Activated CD8-positive, alpha-beta memory T cell treated with anti-CD3 and anti-CD28 coated beads for 1 hour (primary cell): ENCODE data around the gene SERTAD2.

Source experiments
- DNase-seq, 2 donors: peaks; one replicate each; pipeline ENCODE4 v3.0.0-alpha.2; 2020; ENCODE audit warnings: low read depth in 1 of 2; ENCODE audit errors: extremely low read depth in 1 of 2

The SERTAD2 gene

DNA sequence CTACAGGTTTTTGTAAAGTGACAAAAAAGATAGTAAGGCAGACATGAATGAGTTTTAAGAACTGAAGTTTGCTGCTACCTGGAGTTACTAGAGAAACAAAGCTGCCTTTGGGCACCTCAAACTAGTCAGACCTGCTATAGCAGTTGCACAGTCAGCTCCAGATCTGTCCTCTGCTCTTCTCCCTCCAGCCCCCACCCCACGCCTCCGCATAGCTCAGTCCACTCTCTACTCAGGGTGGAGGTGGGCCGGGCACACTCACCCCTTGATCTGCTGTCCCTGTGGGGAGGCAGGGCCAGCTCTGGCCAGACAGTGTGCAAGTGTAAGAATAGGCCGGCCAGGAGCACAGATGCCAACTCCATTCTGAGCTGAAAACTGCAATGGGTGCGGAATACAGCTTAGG lies 4.1 kb downstream of the SERTAD2 start:
- no peak for DNase-seq

DNA sequence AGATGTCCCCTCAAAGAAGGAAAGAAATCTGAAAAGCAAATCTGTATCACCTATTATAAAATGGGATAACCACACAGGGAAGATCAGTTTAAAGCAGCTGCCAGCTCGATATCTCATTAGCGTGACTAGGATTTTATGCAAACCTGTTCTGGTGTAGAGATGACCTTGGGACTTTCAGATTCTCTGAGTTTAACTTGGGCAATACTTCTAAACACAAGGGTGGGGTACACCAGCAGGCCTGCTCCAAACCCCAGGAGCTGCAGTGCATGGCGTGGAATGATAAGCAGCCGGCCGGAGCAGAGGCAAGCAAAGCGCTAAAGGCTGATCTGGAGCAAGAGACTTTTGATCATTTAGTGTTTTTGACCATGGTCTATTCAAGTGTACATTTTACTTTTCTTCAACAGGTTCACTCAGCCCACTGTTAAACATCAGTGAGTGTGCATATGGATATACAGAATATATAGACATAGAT lies 4.7 kb downstream of the SERTAD2 start:
- DNase-seq = no peak

DNA sequence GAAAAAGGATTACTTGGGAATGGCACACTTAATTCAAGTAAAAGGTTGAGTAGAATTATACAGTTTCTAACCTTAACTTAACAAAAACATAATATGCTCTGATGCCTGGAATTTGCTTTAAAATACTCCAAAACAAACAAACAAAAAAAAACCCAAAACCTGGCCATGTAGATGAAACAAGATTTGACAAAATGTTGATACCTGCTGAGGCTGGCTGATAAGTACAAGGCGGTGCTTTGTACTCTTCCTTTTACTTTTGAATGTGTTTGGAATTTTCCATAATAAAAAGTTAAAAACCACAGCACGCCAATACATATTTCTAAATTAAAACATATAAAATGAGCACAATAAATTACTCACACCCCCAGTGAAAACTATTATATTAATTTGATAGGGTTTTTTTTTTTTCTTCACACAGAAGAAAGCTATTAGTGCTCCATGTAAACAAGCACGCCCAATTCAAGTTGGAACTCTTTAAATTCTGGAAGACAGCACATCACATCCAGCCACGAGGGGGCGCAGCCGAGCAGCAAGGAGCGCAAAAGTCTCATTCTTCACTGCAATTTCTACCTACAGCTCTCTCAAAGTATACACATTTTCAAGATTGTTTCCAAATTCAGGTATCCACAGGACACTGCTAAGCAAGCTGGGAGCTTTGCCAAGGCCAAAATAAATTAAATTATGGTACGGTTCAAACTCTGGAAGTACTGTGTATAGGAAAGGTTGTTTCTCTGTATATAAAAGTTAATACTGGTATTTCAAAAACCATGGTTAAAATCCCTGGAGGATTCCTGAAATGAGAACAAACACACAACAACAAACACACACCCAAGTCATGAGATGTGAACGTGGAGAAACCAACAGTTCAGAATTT lies 7.5 kb downstream of the SERTAD2 start:
- peak; percentile 63 to 86 for DNase-seq

GRCh38 chr2:64644458-64645382 lies 9.0 kb downstream of the SERTAD2 start:
- peak in 1 of 2 donors; percentile 24 for DNase-seq

- DNase-seq = no peak
Observed at GRCh38 chr2:64643838-64644457, 9.8 kb downstream of the SERTAD2 start.

DNA sequence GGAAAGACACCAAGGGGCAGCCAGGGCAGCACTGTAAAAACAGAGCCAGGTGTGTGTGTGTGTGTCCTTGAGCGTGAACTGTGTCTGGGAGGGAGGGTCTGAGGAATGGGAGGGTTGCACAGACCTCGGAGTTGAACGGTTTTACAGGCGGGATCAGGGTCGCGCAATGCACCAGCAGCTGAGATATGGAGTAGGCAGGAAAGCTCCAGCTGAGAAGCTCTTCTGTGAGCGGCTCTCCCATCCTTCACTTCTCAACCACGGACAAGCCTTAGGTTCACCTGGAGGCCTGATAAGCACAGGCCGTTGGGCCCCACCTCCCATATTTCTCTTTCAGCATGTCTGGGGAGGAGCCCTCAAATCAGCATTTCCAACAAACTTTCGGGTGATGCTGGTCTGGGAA lies 12.1 kb downstream of the SERTAD2 start:
- DNase-seq = no peak

- DNase-seq = no peak
Observed at GRCh38 chr2:64640153-64641044, 13.3 kb downstream of the SERTAD2 start.

DNA sequence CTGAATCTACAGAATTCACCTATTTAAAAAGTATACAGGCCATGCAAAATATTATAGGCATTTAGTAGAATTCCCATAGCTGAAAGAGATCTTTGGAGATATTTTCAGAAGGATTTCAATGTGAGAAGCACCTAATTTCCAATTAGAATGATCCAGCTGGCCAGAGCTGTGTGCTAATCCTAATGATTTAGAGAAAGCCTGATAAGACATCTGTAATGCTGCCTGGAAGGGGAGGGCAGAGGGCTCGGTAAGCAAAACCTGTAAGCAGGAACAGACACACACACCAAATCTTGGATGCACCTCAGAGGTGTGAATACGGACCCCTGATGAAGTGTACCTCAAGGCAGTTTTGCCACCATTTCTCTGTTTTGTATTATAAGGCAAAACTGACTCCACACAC lies 14.0 kb downstream of the SERTAD2 start:
- no peak for DNase-seq

DNA sequence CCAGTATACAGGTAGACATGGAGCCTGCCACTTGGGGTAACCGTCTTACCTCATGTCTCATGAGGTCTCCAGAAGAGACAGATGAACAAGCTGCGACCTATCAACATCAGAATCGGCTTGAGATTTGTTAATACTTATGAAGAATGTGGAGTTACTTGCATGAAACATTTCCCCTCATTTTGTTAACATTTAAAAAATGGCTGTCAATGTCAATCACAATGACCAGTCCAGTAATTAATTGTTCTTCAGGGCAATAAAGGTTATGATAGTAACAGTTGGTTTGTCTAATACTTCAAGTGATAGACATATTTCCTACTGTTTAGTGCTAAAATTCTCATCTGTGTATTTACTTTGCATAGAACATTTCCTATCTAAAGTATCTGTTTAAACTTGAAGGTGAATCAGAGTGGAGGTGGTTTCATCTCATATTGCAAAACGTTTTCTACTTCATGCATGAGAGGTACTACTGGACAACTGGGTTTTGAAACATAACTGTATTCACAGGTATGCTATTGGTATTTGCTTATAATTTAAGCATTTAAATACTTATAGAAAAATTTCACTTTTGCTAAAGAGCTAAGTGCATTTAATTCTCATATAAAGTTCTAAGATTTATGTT lies 15.1 kb downstream of the SERTAD2 start:
- DNase-seq = no peak

GRCh38 chr2:64637931-64638330 lies 15.8 kb downstream of the SERTAD2 start:
- DNase-seq = no peak

- DNase-seq = no peak
Observed at GRCh38 chr2:64637000-64637635, 16.6 kb downstream of the SERTAD2 start.

GRCh38 chr2:64635976-64636911 lies 17.5 kb downstream of the SERTAD2 start:
- DNase-seq = no peak

DNA sequence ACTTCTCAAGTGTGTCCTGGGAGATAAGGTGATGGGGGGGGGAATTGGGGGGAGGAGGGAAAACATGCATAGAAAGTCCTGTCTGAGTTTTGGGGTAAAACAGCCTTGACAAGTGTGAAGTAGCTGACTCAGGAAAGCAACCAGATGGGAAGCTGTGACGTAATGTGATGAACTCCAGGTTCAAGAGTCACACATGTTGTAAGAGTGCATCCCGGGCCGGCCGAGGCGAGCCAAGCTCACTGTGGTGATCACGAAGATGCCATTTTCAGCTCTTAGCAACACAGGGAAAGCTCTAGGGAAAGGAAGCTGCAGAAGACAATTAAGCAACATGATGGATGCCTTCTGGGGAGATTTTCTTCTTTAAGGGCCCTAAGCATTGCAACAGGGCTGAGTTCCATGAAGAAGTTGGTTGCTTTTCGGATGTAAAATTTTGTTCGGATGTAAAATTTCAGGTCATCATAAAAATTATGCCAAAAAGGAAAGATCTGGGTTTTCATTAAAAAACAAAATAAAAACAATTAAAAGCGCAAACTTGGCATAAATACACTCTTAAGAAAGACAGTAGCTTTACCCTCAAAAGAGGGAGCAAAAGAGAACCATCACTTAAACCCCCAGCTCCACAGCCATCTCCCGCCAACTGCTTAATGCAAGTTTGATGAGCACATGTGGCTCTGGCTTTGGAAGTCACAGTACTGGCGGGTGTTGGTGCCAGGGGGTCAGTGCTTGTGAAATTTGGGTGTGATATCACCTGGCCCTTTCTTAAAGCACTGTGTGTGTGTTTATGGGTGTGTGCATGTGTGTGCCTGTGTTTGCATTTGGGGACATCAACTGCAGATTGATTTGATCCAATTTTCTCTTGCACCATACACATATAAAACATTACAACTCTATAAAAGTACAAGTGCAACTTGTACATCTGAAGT lies 19.1 kb downstream of the SERTAD2 start:
- no peak for DNase-seq

DNA sequence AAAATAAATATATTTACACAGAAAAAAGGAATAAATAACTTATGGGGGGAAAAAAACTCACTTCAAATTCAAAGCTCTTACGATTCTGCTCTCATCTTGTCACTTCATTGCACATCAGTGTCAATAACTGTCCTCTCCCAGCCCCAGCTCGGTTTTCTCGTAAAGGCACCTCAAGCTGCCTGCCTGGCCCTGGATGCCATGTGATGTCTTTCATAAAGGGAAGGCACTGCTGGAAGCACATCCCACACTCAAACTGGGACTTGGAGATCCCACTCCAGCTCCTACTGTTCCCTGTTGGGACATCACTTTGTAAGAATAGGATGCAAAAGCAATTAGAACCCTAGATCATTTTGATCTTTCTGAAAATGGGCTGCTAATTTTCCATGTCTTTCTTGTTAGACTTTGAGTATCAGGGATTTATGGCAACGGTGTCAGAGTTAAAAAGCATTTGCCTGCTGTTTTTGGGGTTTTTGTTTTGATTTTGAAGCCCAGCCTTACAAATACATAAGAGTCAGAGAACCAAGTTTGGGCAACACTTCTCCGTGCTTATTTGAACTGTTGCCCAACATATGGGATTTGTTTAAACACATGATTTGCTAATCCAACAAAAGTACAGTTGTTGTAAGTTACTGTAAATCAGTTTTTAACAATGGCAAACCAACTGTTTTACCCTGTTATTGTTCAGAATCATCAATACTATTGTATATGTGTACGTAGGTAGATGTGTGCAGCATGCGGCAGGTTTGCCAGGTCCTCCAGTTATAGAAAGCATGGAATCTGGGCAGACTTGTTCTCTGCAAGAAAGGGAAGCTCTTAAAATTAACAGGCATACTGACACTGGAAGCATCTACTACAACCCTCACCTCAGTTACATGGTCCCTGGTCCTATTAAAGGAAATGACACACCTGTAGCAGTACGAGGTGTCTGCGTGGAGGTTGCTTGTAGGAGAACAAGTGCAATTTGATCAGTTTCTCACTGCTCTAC lies 20.6 kb downstream of the SERTAD2 start:
- no peak for DNase-seq

DNA sequence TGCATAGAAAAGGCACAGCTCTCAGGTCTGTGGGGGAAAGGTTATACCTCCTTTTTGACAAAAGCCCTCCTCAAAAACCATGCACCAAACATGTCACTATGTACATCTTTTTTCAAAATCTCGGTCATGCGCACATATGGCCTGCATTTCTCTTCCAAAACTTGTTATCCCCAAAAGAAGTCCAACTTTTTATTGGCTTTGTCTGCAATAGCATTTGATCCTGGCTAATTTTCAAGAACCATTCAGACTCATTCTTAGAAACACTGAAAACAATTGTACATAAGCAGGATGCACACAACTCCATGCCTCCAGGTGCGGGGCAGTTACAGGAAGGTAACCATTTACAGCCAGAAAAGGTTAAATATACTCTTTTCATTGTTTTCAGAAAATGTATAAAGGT lies 21.9 kb downstream of the SERTAD2 start:
- no peak for DNase-seq

DNA sequence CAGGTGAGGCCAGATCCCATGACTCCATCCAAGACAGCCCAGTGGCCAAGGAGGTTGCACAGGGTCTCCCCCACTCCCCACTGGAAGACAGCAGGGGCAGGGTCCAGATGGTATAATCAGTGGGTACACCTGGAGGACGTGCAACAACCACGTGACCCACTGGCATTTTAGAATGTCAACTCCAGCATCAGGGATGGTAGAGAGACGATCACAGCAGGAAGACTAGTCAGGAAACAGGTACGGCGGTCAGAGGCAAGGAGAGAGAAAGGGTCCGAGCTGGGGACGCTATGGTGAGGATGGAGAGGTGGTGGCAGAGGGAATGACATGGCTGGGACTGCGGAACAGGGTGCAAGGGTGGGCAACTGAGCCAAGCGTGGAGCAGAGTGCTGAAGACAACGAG lies 23.0 kb downstream of the SERTAD2 start:
- DNase-seq = no peak
